Neural cell (in vitro differentiated cells): Measurements from ENCODE around the gene PRKAR1B.

Source experiments
- CTCF ChIP-seq: fragments of 450-650 bp; IDR thresholded peaks from 2 replicates; pipeline ENCODE4 v1.5.1; 2014; ENCODE audit warnings: antibody characterized with exemption, mild to moderate bottlenecking, moderate library complexity; ENCODE audit not compliant: poor library complexity, severe bottlenecking
- EP300 ChIP-seq: fragments of 450-650 bp; conservative IDR thresholded peaks from 2 replicates; pipeline ENCODE4 v1.6.1; 2014; ENCODE audit warnings: antibody characterized with exemption, mild to moderate bottlenecking, moderate library complexity; ENCODE audit not compliant: poor library complexity, severe bottlenecking
- EZH2 ChIP-seq: fragments of 200-600, 300-800 bp; shearing (Covaris generic), sonication (generic); IDR thresholded peaks from 2 replicates; pipeline ENCODE4 v1.6.1; 2014; ENCODE audit warnings: antibody characterized with exemption, low read length, borderline replicate concordance, mild to moderate bottlenecking; ENCODE audit not compliant: insufficient read depth, poor library complexity, severe bottlenecking
- MXI1 ChIP-seq: fragments of 450-650 bp; conservative IDR thresholded peaks from 2 replicates; pipeline ENCODE4 v1.6.1; 2014; ENCODE audit warnings: antibody characterized with exemption, mild to moderate bottlenecking; ENCODE audit not compliant: poor library complexity, severe bottlenecking
- REST ChIP-seq: IDR thresholded peaks from 2 replicates; pipeline ENCODE4 v1.6.1; 2012; ENCODE audit warnings: borderline replicate concordance
- SMC3 ChIP-seq: fragments of 450-650 bp; conservative IDR thresholded peaks from 2 replicates; pipeline ENCODE4 v1.6.1; 2014; ENCODE audit warnings: antibody characterized with exemption, mild to moderate bottlenecking, moderate library complexity; ENCODE audit not compliant: poor library complexity
- TAF1 ChIP-seq: IDR thresholded peaks from 2 replicates; pipeline ENCODE4 v1.6.1; 2012; ENCODE audit warnings: low read depth

- no peak for TF ChIP-seq CTCF
- TF ChIP-seq TAF1: no peak
- TF ChIP-seq EP300: no peak
- no peak for TF ChIP-seq MXI1
- no peak for TF ChIP-seq REST
- no peak for TF ChIP-seq SMC3
- no peak for TF ChIP-seq EZH2
These were observed 61.2 kb downstream of the PRKAR1B start for GRCh38 chr7:665736-666453.
